ENCODE results near the gene ANK2. TPM values are rescaled to one million over a fixed set of nuclear protein-coding genes. Genes with fewer than 3 reads are reported as not detected.

ANK2 gene
- total and polyA plus RNA-seq, 2 experiments from 2014 or later: 49.4 to 190 TPM

DNA sequence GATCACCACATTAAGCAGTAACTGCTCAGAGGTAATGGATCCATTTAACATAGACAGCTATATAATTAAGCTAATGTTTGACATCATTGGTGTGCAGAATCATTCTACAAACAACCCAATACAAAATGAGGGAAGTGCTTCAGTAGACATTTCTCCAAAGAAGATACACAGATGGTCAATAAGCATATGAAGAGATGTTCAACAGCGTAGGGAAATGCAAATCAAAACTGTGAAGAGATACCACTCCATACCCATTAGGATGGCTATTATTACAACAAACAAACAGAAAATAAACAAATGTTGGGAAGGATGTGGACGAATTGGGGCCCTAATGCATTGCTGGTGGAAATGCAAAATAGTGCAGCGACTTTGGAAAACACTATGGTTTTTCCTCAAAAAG lies 294.6 kb downstream of the ANK2 start:
- DNase-seq (ENCODE audit: low read depth in 1 of 2, low spot score in 1 of 2): no peak
- no peak overlapping the region for H3K27ac ChIP-seq
- no peak overlapping the region for H3K4me3 ChIP-seq
- no peaks in the 10 kb centered on the region for H3K9me3 ChIP-seq (ENCODE audit: low read depth)
- no peaks in the 10 kb centered on the region for H3K4me1 ChIP-seq (ENCODE audit: low read depth)
- peaks cover 37% of the 10 kb centered on the region for H3K36me3 ChIP-seq
- no peaks in the 10 kb centered on the region for H3K27me3 ChIP-seq
- TF ChIP-seq, protein P1, sequence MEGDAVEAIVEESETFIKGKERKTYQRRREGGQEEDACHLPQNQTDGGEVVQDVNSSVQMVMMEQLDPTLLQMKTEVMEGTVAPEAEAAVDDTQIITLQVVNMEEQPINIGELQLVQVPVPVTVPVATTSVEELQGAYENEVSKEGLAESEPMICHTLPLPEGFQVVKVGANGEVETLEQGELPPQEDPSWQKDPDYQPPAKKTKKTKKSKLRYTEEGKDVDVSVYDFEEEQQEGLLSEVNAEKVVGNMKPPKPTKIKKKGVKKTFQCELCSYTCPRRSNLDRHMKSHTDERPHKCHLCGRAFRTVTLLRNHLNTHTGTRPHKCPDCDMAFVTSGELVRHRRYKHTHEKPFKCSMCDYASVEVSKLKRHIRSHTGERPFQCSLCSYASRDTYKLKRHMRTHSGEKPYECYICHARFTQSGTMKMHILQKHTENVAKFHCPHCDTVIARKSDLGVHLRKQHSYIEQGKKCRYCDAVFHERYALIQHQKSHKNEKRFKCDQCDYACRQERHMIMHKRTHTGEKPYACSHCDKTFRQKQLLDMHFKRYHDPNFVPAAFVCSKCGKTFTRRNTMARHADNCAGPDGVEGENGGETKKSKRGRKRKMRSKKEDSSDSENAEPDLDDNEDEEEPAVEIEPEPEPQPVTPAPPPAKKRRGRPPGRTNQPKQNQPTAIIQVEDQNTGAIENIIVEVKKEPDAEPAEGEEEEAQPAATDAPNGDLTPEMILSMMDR (IDR thresholded peaks at IDR 0.05; ENCODE audit: low read depth, low read length): no peak

DNA sequence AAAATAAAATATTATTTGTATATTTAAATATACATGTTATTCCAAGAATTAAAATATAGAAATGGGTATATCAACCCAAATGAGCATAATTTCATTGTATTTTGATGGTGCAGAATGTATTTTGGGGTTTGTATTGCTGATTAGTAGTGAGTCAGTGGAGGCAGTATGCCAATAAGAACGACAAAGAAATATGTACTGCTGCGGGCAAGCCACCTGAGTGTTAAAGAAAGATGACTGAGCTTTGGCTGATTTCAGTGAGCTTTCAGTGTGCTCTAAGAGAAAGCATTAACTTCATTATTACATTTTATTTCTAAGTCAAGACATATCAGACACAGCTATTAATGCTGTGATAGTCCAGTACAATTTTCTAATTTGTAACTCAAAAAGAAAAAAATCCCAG lies 297.8 kb downstream of the ANK2 start:
- DNase-seq (ENCODE audit: low read depth in 1 of 2, low spot score in 1 of 2): no peak

DNA sequence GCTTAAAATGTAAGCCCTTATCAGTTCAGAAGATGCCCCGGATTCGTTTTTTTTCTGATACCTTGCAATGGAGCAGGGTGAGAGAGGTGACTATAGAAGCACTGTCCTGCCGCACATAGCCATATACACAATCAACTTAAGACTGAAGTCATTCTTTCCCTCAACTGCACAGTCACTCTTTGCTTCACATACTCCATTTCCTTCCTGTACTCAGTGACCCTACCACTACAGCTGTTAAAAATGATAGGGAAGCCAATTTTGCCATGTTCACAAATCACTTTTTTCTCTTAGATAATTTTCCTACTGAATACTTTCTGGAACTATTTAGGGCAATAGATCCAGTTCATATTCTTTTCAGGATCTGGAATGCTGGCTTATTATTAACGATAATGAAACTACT lies 300.0 kb downstream of the ANK2 start:
- no peaks in the 10 kb centered on the region for H3K9me3 ChIP-seq (ENCODE audit: low read depth)
- no peaks in the 10 kb centered on the region for H3K4me1 ChIP-seq (ENCODE audit: low read depth)
- H3K4me3 ChIP-seq: no peak overlapping the region
- H3K27me3 ChIP-seq: no peaks in the 10 kb centered on the region
- TF ChIP-seq, protein P1 (IDR thresholded peaks at IDR 0.05; ENCODE audit: low read depth, low read length): no peak
- peaks cover 11% of the 10 kb centered on the region for H3K36me3 ChIP-seq
- H3K27ac ChIP-seq: no peak overlapping the region
- DNase-seq (ENCODE audit: low read depth in 1 of 2, low spot score in 1 of 2): no peak

More for the DNA sequence above, 297.8 kb downstream of the ANK2 start:
- Histone ChIP-seq H3K9me3 (ENCODE audit: low read depth) (no peaks in the 10 kb centered on the region), H3K27ac (no peak overlapping the region), H3K36me3 (peaks cover 29% of the 10 kb centered on the region), H3K4me1 (ENCODE audit: low read depth) (no peaks in the 10 kb centered on the region), H3K27me3 (no peaks in the 10 kb centered on the region), H3K4me3 (no peak overlapping the region)
- TF ChIP-seq, protein P1 (IDR thresholded peaks at IDR 0.05; ENCODE audit: low read depth, low read length): no peak

DNA sequence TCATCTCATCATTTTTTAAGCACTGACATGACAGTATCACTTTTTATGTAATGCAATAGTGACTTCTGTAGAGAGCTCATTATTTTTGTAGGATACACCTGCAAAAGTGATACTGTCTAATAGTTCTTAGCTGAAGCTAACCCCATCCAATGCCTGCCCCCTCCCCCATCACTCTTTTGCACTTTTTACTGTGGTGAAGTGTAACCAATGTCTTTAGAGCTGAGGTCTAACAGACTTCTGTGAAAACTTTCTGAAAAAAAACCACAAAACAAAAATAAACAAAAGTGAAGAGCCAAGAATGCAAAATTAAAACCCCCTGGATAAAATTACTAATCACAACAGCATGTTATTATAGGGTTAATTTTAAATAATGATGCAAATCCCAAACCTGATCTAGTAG lies 301.1 kb downstream of the ANK2 start:
- TF ChIP-seq, protein P1 (IDR thresholded peaks at IDR 0.05; ENCODE audit: low read depth, low read length): no peak
- Histone ChIP-seq H3K36me3 (peaks cover 8% of the 10 kb centered on the region), H3K27me3 (no peaks in the 10 kb centered on the region), H3K9me3 (ENCODE audit: low read depth) (no peaks in the 10 kb centered on the region), H3K4me3 (no peak overlapping the region), H3K27ac (no peak overlapping the region), H3K4me1 (ENCODE audit: low read depth) (no peaks in the 10 kb centered on the region)
- DNase-seq (ENCODE audit: low read depth in 1 of 2, low spot score in 1 of 2): no peak

DNA sequence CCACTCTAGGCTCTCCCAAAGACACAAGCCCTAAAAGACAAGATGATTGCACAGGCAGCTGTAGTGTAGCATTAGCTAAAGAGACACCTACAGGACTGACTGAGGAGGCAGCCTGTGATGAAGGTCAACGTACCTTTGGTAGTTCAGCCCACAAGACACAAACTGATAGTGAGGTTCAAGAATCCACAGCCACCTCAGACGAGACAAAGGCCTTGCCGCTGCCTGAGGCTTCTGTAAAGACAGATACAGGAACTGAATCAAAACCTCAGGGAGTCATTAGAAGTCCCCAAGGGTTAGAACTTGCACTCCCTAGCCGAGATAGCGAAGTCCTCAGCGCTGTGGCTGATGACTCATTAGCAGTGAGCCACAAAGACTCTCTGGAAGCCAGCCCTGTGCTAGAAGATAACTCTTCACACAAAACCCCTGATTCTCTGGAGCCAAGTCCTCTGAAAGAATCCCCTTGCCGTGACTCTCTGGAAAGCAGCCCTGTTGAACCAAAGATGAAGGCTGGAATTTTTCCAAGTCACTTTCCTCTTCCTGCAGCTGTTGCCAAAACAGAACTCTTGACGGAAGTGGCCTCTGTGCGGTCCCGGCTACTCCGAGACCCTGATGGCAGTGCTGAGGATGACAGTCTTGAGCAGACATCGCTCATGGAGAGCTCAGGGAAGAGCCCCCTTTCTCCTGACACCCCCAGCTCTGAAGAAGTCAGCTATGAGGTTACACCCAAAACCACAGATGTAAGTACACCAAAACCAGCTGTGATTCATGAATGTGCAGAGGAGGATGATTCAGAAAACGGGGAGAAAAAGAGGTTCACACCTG lies 306.3 kb downstream of the ANK2 start:
- Histone ChIP-seq H3K4me3 (no peak overlapping the region), H3K4me1 (ENCODE audit: low read depth) (no peaks in the 10 kb centered on the region), H3K9me3 (ENCODE audit: low read depth) (no peaks in the 10 kb centered on the region), H3K27ac (no peak overlapping the region), H3K27me3 (no peaks in the 10 kb centered on the region), H3K36me3 (peaks cover 3% of the 10 kb centered on the region)
- DNase-seq (ENCODE audit: low read depth in 1 of 2, low spot score in 1 of 2): peak in 1 of 2 donors; percentile 94
- TF ChIP-seq, protein P1 (IDR thresholded peaks at IDR 0.05; ENCODE audit: low read depth, low read length): no peak
